TTC549 (cell line): ENCODE measurements around the gene RPL29.

Source experiments
- FAIRE-seq: peaks from 2 replicates; lab custom pipeline; 2012; peaks lifted over from hg19 to GRCh38; lab: Jason Lieb, UNC

Gene RPL29

GRCh38 chr3:51982352-51982837, 13.3 kb downstream of the RPL29 start:
- FAIRE-seq, result no peak

- no peak for FAIRE-seq
Observed at GRCh38 chr3:51980253-51980652, 15.4 kb downstream of the RPL29 start.

GRCh38 chr3:51978143-51978502, 17.6 kb downstream of the RPL29 start:
- no peak for FAIRE-seq

- FAIRE-seq, result no peak
Observed at GRCh38 chr3:51977446-51978142, 18.1 kb downstream of the RPL29 start.

- no peak for FAIRE-seq
Observed at GRCh38 chr3:51975852-51976549, 19.7 kb downstream of the RPL29 start.

- FAIRE-seq, result no peak
Observed at GRCh38 chr3:51974963-51975851, 20.5 kb downstream of the RPL29 start, which contains the start of gene ABHD14A. ABHD14A (plus strand) TSS chr3:51975064; CDS start chr3:51975136, 72 bp downstream.

- FAIRE-seq, result no peak
Observed at GRCh38 chr3:51974277-51974962, 21.3 kb downstream of the RPL29 start.

GRCh38 chr3:51971350-51971749, 24.3 kb downstream of the RPL29 start:
- FAIRE-seq, result no peak

- FAIRE-seq, result no peak
Observed at GRCh38 chr3:51970606-51971300, 24.9 kb downstream of the RPL29 start.

- no peak for FAIRE-seq
Observed at GRCh38 chr3:51969841-51970240, 25.9 kb downstream of the RPL29 start.

- no peak for FAIRE-seq
Observed at GRCh38 chr3:51968883-51969678, 26.6 kb downstream of the RPL29 start.

GRCh38 chr3:51968170-51968775, 27.4 kb downstream of the RPL29 start:
- FAIRE-seq, result no peak

GRCh38 chr3:51967384-51968169, 28.1 kb downstream of the RPL29 start, which contains the start of gene PCBP4:
PCBP4 (minus strand) TSS chr3:51967454; CDS start chr3:51961240, 6,214 bp downstream.
- FAIRE-seq, result no peak

- FAIRE-seq, result no peak
Observed at GRCh38 chr3:51966922-51967383, 28.7 kb downstream of the RPL29 start.

GRCh38 chr3:51966486-51966885, 29.2 kb downstream of the RPL29 start:
- FAIRE-seq, result no peak

- FAIRE-seq, result no peak
Observed at GRCh38 chr3:51966016-51966415, 29.7 kb downstream of the RPL29 start.

- FAIRE-seq, result no peak
Observed at GRCh38 chr3:51964521-51964920, 31.2 kb downstream of the RPL29 start.

- no peak for FAIRE-seq
Observed at GRCh38 chr3:51963951-51964451, 31.7 kb downstream of the RPL29 start.
